Lung (tissue), 12 donors: ENCODE measurements around the gene MRGPRX2. TPM values are rescaled to one million over a fixed set of nuclear protein-coding genes. Genes with fewer than 3 reads are reported as not detected.

Experiments
- ATAC-seq: fragments of 200-7000 bp; cut with Tn5 transposase; one replicate; pipeline ENCODE4 v1.9.1; 2020; ENCODE audit warnings: moderate number of reproducible peaks; ENCODE audit not compliant: insufficient read depth, low FRiP score
- DNase-seq, 3 donors: peaks; one replicate each; pipeline ENCODE4 v3.0.0-alpha.2; 2013 to 2017
- H3K27ac ChIP-seq, 2 donors: one replicate each; pipeline ENCODE4 v1.5.1; 2013; ENCODE audit warnings: mild to moderate bottlenecking in 2 of 2, moderate library complexity in 2 of 2, control low read depth in 1 of 2, inconsistent platforms in 1 of 2, low read depth in 1 of 2, low read length in 1 of 2
- H3K27me3 ChIP-seq, 3 donors: one replicate each; pipeline ENCODE4 v1.5.1; 2013; ENCODE audit warnings: low read length in 2 of 3; ENCODE audit not compliant: control insufficient read depth in 3 of 3, insufficient read depth in 3 of 3
- H3K36me3 ChIP-seq, 4 donors: one replicate each; pipeline ENCODE4 v1.5.1; 2013; ENCODE audit warnings: low read length in 4 of 4, mild to moderate bottlenecking in 1 of 4, moderate library complexity in 1 of 4; ENCODE audit not compliant: control insufficient read depth in 4 of 4, insufficient read depth in 4 of 4
- H3K4me1 ChIP-seq, 5 donors: one replicate each; pipeline ENCODE4 v1.5.1; 2013; ENCODE audit warnings: low read length in 5 of 5, mild to moderate bottlenecking in 2 of 5, moderate library complexity in 1 of 5; ENCODE audit not compliant: control insufficient read depth in 5 of 5, insufficient read depth in 5 of 5
- H3K4me3 ChIP-seq: one replicate; pipeline ENCODE4 v1.5.1; 2013; ENCODE audit warnings: mild to moderate bottlenecking, control low read depth, moderate library complexity
- H3K9ac ChIP-seq, 2 donors: one replicate each; pipeline ENCODE4 v1.5.1; 2013; ENCODE audit warnings: low read length in 2 of 2, control low read depth in 1 of 2; ENCODE audit not compliant: insufficient read depth in 1 of 2
- H3K9me3 ChIP-seq, 4 donors: one replicate each; pipeline ENCODE4 v1.5.1; 2013; ENCODE audit warnings: low read length in 3 of 4, mild to moderate bottlenecking in 1 of 4, moderate library complexity in 1 of 4; ENCODE audit not compliant: control insufficient read depth in 4 of 4, insufficient read depth in 3 of 4
- CTCF ChIP-seq: IDR thresholded peaks from 2 replicates; pipeline ENCODE4 v1.5.1; 2012; ENCODE audit warnings: mild to moderate bottlenecking; ENCODE audit errors: control extremely low read depth, extremely low read depth
- WGBS, 2 donors: extraction: QIAGEN DNeasy Blood & Tissue Kit; methylation state at CpG; one replicate each; pipeline ENCODE4 v1.1.7; 2013; 5-methylcytosine and 5-hydroxymethylcytosine counted together
- polyA plus RNA-seq, 2 donors: library from polyadenylated mRNA; stranded (reverse); fragments of 200-250 nt; gene quantifications; one replicate each; pipeline ENCODE4 v1.2.1, GENCODE V29; 2013
- total RNA-seq, 2 donors: library from RNA; depleted of rRNA in 1 of 2; stranded (reverse); fragments of >200 nt in 1 of 2; gene quantifications; one replicate each; pipeline ENCODE4 v1.2.1, GENCODE V29; 2014 to 2021
- donor health status: control.
- donor health status: control.
- donor health status: Bipolar disorder and iron deficiency.
- donor health status: healthy.
- donor health status: DM: yes; HTN: yes; CAD: no.

MRGPRX2 gene
- total and polyA plus RNA-seq, 4 donors: not detected

GRCh38 chr11:19053909-19054308 is 6.6 kb downstream of the MRGPRX2 start:
- no peak for ATAC-seq
- no peaks in the 10 kb centered on the region for H3K9me3 ChIP-seq

GRCh38 chr11:19050281-19050680 is 10.2 kb downstream of the MRGPRX2 start:
- H3K27ac ChIP-seq: no peak overlapping the region
- no peaks in the 10 kb centered on the region for H3K36me3 ChIP-seq
- 73 to 85% methylated on average over 2 of the region's 2 CpGs for WGBS, 2 donors
- ATAC-seq (no peak), DNase-seq (no peak)
- no peaks in the 10 kb centered on the region for H3K4me1 ChIP-seq
- H3K9me3 ChIP-seq: no peaks in the 10 kb centered on the region
- no peak overlapping the region for H3K9ac ChIP-seq
- H3K27me3 ChIP-seq: no peaks in the 10 kb centered on the region
- H3K4me3 ChIP-seq: no peak overlapping the region
- TF ChIP-seq CTCF: no peak

More at GRCh38 chr11:19053909-19054308, 6.6 kb downstream of the MRGPRX2 start:
- Histone ChIP-seq H3K27ac (no peak overlapping the region), H3K4me1 (no peaks in the 10 kb centered on the region), H3K9ac (no peak overlapping the region), H3K4me3 (no peak overlapping the region), H3K36me3 (no peaks in the 10 kb centered on the region), H3K27me3 (no peaks in the 10 kb centered on the region)
- no peak for DNase-seq
- no peak for TF ChIP-seq CTCF
- WGBS, 2 donors: 39 to 62% methylated on average over 1 of the region's 1 CpG

GRCh38 chr11:19049351-19049750 is 11.2 kb downstream of the MRGPRX2 start:
- Histone ChIP-seq H3K4me1 (no peaks in the 10 kb centered on the region), H3K9me3 (no peaks in the 10 kb centered on the region), H3K4me3 (no peak overlapping the region), H3K27me3 (no peaks in the 10 kb centered on the region), H3K36me3 (no peaks in the 10 kb centered on the region), H3K27ac (no peak overlapping the region), H3K9ac (no peak overlapping the region)
- no peak for TF ChIP-seq CTCF
- ATAC-seq (no peak), DNase-seq (no peak)
- WGBS, 2 donors: 52 to 62% methylated on average over 1 of the region's 1 CpG

- no peak for TF ChIP-seq CTCF
- Histone ChIP-seq H3K36me3 (no peaks in the 10 kb centered on the region), H3K9me3 (peaks cover 0 to 10% (median 2%) of the 10 kb centered on the region in 4 donors), H3K27me3 (no peaks in the 10 kb centered on the region), H3K27ac (no peak overlapping the region), H3K4me3 (no peak overlapping the region), H3K4me1 (no peaks in the 10 kb centered on the region), H3K9ac (no peak overlapping the region)
- DNase-seq (no peak), ATAC-seq (no peak)
- WGBS, 2 donors: 88 to 91% methylated on average over 10 of the region's 10 CpGs
Observed at GRCh38 chr11:19040051-19040450, 20.5 kb downstream of the MRGPRX2 start.
